ENCODE data around the gene LAGE3. TPM values are rescaled to one million over a fixed set of nuclear protein-coding genes. Genes with fewer than 3 reads are reported as not detected.

The LAGE3 gene
- total and polyA plus RNA-seq, 10 of the 15 experiments (the other 5 are each of a cell fraction or from before 2014, with no cell fraction given), result 5.3 to 63.7 (median 19.7) TPM

DNA sequence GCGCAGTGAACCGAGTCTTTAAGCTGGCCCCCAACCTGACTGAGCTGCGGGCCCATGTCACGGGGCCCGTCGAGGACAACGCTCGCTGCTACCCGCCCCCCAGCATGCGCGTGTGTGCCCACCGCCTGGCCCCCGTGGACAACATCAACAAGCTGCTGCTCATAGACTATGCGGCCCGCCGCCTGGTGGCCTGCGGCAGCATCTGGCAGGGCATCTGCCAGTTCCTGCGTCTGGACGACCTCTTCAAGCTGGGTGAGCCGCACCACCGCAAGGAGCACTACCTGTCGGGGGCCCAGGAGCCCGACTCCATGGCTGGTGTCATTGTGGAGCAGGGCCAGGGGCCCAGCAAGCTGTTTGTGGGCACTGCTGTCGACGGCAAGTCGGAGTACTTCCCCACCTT is 18.8 kb downstream of the LAGE3 start:
- peaks cover 9% of the 10 kb centered on the region for H3K79me2 ChIP-seq (ENCODE audit: control insufficient read depth, insufficient read depth, low read length)
- ChIA-PET SMC1A (ENCODE audit: uncharacterized antibody, unreplicated experiment) (no interaction called here), CTCF (no interaction called here), RAD21 (ENCODE audit: unreplicated experiment) (no interaction called here), POLR2A (no interaction called here)
- H3K9me3 ChIP-seq (replicated peaks; ENCODE audit: control insufficient read depth, insufficient read depth, low read length), result no peaks in the 10 kb centered on the region; the same call in 2 of the 3 replicates
- H3K9ac ChIP-seq (ENCODE audit: control insufficient read depth, insufficient read depth, low read length), result no peak overlapping the region
- DNase-seq (ENCODE audit: low read depth, low spot score), result no peak
- no peaks in the 10 kb centered on the region for H3K36me3 ChIP-seq (ENCODE audit: control insufficient read depth in 2 of 2, insufficient read depth in 2 of 2, low read length in 1 of 2)
- FAIRE-seq, result no peak
- no TSS peak for BruUV-seq (replicated peaks)
- H4K20me1 ChIP-seq (ENCODE audit: control insufficient read depth, insufficient read depth), result no peaks in the 10 kb centered on the region
- no peak overlapping the region for H3K27ac ChIP-seq (ENCODE audit: control insufficient read depth, insufficient read depth)
- intact Hi-C loops (cut with micrococcal nuclease; ENCODE audit: unreplicated experiment), result no loop called here
- H3K4me3 ChIP-seq, result no peak overlapping the region
- TF ChIP-seq RELA (IDR thresholded peaks at IDR 0.05; ENCODE audit: borderline replicate concordance, partially characterized antibody) (no peak), TARDBP (IDR thresholded peaks at IDR 0.05; ENCODE audit: borderline replicate concordance) (no peak), POLR2AphosphoS2 (IDR thresholded peaks at IDR 0.05; ENCODE audit: low read depth, low read length) (no peak), CEBPZ (IDR thresholded peaks at IDR 0.05; ENCODE audit: low read depth, low read length) (no peak), PAX5 (IDR thresholded peaks at IDR 0.05; ENCODE audit: borderline replicate concordance, low read depth, low read length) (no peak), ASH2L (IDR thresholded peaks at IDR 0.05; ENCODE audit: borderline replicate concordance, low read depth) (no peak), KDM1A (IDR thresholded peaks at IDR 0.05; ENCODE audit: borderline replicate concordance) (no peak), RAD21 (IDR thresholded peaks at IDR 0.05; ENCODE audit: insufficient read depth, low read depth, low read length) (no peak), SREBF1 (IDR thresholded peaks at IDR 0.05; ENCODE audit: low read length) (no peak), MEF2B (IDR thresholded peaks at IDR 0.05; ENCODE audit: partially characterized antibody, poor library complexity, severe bottlenecking) (no peak), ATF7 (IDR thresholded peaks at IDR 0.05; ENCODE audit: low read depth) (no peak), ZNF274 (IDR thresholded peaks at IDR 0.05; ENCODE audit: insufficient read depth, insufficient read length) (no peak)
- H3K27me3 ChIP-seq (replicated peaks in 1 of 2; ENCODE audit: control insufficient read depth in 2 of 2, insufficient read depth in 2 of 2, low read length in 1 of 2), result no peaks in the 10 kb centered on the region
- WGBS (ENCODE audit: insufficient coverage, insufficient replicate concordance, low lambda C conversion rate, missing lambda C conversion rate), result 84% methylated on average over 26 of the region's 26 CpGs
- H3K4me2 ChIP-seq (ENCODE audit: control insufficient read depth, insufficient read depth), result no peak overlapping the region
- no peak for ATAC-seq
- in situ Hi-C loops (cut with MboI), result no loop called here
- no peaks in the 10 kb centered on the region for H3K4me1 ChIP-seq (ENCODE audit: control insufficient read depth, insufficient read depth, low read length)
- H2AFZ ChIP-seq (ENCODE audit: control insufficient read depth, low read depth, low read length), result no peak overlapping the region

Data from GM12878 (cell line).